Spleen (tissue), 11 donors: Measurements from ENCODE around the gene LRRC57. TPM values are rescaled to one million over a fixed set of nuclear protein-coding genes. Genes with fewer than 3 reads are reported as not detected.

Source experiments
- DNase-seq: peaks from one replicate; pipeline ENCODE4 v3.0.0-alpha.2; 2020
- H3K27ac ChIP-seq, 8 donors: fragments of 200-600 bp; sonication (generic) in 7 of 8; 1 replicate in 4 of 8; 2 replicates in 4 of 8; pipeline versions ENCODE4 v1.5.0 to v1.8.0; 2016 to 2021; ENCODE audit warnings: inconsistent platforms in 4 of 8, mild to moderate bottlenecking in 4 of 8, moderate library complexity in 1 of 8
- H3K27me3 ChIP-seq, 7 donors: fragments of 200-600 bp; sonication (generic) in 6 of 7; replicated peaks in 1 of 7; 1 replicate in 4 of 7; 2 replicates in 3 of 7; pipeline versions ENCODE4 v1.5.0 to v1.8.0; 2016 to 2021; ENCODE audit warnings: inconsistent platforms in 3 of 7, mild to moderate bottlenecking in 1 of 7
- H3K36me3 ChIP-seq, 6 donors: fragments of 200-600 bp; sonication (generic) in 5 of 6; 1 replicate in 4 of 6; 2 replicates in 2 of 6; pipeline versions ENCODE4 v1.5.0 to v1.8.0; 2016 to 2021; ENCODE audit warnings: inconsistent platforms in 2 of 6
- H3K4me1 ChIP-seq, 6 donors: fragments of 200-600 bp; sonication (generic) in 5 of 6; 1 replicate in 3 of 6; 2 replicates in 3 of 6; pipeline versions ENCODE4 v1.5.0 to v1.8.0; 2016 to 2021; ENCODE audit warnings: inconsistent platforms in 3 of 6
- H3K4me3 ChIP-seq, 8 donors: fragments of 200-600 bp; sonication (generic) in 7 of 8; 1 replicate in 4 of 8; 2 replicates in 4 of 8; pipeline versions ENCODE4 v1.5.0 to v1.8.0; 2016 to 2021; ENCODE audit warnings: inconsistent platforms in 4 of 8, mild to moderate bottlenecking in 4 of 8, moderate library complexity in 2 of 8
- H3K9me3 ChIP-seq, 8 donors: fragments of 200-600 bp; sonication (generic) in 7 of 8; 1 replicate in 4 of 8; 2 replicates in 4 of 8; pipeline versions ENCODE4 v1.5.0 to v1.8.0; 2016 to 2021; ENCODE audit warnings: inconsistent platforms in 4 of 8
- POLR2A ChIP-seq, 3 donors: fragments of 450-650 bp; IDR thresholded peaks; one replicate each; pipeline ENCODE4 v1.5.1; 2017; ENCODE audit warnings: antibody characterized with exemption in 3 of 3, mild to moderate bottlenecking in 1 of 3
- POLR2AphosphoS5 ChIP-seq, 3 donors: sonication (generic); formaldehyde crosslinking; IDR thresholded peaks; one replicate each; pipeline ENCODE4 v1.5.1; 2017; ENCODE audit warnings: antibody characterized with exemption in 3 of 3
- WGBS, 5 donors: extraction: QIAGEN DNeasy Blood & Tissue Kit in 3 of 5; methylation state at CpG; one replicate each; pipeline versions ENCODE4 v1.1.5 to v1.1.7; 2013 to 2018; 5-methylcytosine and 5-hydroxymethylcytosine counted together
- intact Hi-C: fragments of 100-400 bp; cut with DNase I; formaldehyde crosslinking; loops from one replicate; pipeline ENCODE4 v1.15.0; 2023; ENCODE audit warnings: low total_unique reads
- polyA plus RNA-seq, 3 donors: library from polyadenylated mRNA; stranded (reverse); fragments of 200-250 nt; gene quantifications; one replicate each; pipeline ENCODE4 v1.2.1, GENCODE V29; 2013
- total RNA-seq, 7 donors: library from RNA; depleted of rRNA in 3 of 7; stranded (reverse); fragments of >200 nt in 3 of 7; fragmentation: NEBNext Ultra II Directional in 4 of 7; extraction: Animal tissue kit (Norgen Biotek cat#: 25700) in 4 of 7; gene quantifications; one replicate each; pipeline versions ENCODE4 v1.1.0 to v1.2.1, GENCODE V29; 2016 to 2021
- TF ChIP-seq, protein P1 (sequence below), 11 experiments: fragments of 200-600 bp in 7 of 11; fragments of 450-650 bp in 4 of 11; sonication (generic) in 4 of 11; IDR thresholded peaks in 8 of 11; conservative IDR thresholded peaks in 3 of 11; 1 replicate in 7 of 11; 2 replicates in 4 of 11; pipeline versions ENCODE4 v1.4.0 to v1.8.0; 2016 to 2021; ENCODE audit warnings: antibody characterized with exemption in 11 of 11, inconsistent platforms in 4 of 11, mild to moderate bottlenecking in 1 of 11
- donor health status: healthy with polysubstance abuse.
- donor health status: DM: no; HTN: no; CAD: no; lungs with moderate emphysema.
- donor health status: DM: no; HTN: no; CAD: no.
- donor health status: Bipolar disorder and iron deficiency.
- donor health status: healthy.
- donor health status: DM: no; HTN: no; CAD: no.
- donor health status: DM: yes; HTN: yes; CAD: no.

Gene LRRC57
- total and polyA plus RNA-seq, 10 donors = 3.9 to 21.4 (median 16.3) TPM

DNA sequence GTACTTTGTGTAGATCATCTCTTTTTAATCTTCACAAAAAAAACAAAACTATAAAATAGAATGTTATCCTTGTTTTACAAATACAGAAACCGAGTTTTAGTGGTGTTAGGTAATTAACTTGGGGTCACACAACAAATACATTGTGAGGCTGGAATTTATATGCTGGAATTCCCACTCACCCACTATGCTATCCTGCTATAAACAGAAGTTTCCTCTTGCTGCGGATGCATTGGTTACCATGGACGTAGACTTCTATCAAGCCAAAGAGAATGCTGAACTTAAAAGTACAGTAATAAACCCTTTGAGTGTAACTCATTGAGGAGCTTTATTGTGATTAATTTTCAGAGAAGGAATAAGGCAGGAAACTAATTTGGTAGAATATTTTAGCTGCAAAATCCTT is 44.0 kb downstream of the LRRC57 start:
- H3K36me3 ChIP-seq = peaks cover 0 to 28% (median 0%) of the 10 kb centered on the region in 6 donors
- peak overlapping the region in 5 of 8 donors; percentile 17 to 62 (median 44) for H3K27ac ChIP-seq
- WGBS, 5 donors = 70 to 79% (median 74%) methylated on average over 3 of the region's 3 CpGs
- H3K27me3 ChIP-seq = no peaks in the 10 kb centered on the region
- intact Hi-C loops = no loop called here
- H3K4me3 ChIP-seq = no peak overlapping the region
- TF ChIP-seq POLR2A (IDR thresholded peaks at IDR 0.05) = no peak
- TF ChIP-seq, protein P1, sequence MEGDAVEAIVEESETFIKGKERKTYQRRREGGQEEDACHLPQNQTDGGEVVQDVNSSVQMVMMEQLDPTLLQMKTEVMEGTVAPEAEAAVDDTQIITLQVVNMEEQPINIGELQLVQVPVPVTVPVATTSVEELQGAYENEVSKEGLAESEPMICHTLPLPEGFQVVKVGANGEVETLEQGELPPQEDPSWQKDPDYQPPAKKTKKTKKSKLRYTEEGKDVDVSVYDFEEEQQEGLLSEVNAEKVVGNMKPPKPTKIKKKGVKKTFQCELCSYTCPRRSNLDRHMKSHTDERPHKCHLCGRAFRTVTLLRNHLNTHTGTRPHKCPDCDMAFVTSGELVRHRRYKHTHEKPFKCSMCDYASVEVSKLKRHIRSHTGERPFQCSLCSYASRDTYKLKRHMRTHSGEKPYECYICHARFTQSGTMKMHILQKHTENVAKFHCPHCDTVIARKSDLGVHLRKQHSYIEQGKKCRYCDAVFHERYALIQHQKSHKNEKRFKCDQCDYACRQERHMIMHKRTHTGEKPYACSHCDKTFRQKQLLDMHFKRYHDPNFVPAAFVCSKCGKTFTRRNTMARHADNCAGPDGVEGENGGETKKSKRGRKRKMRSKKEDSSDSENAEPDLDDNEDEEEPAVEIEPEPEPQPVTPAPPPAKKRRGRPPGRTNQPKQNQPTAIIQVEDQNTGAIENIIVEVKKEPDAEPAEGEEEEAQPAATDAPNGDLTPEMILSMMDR (IDR thresholded peaks at IDR 0.05 in 8 of 11, conservative IDR thresholded peaks at IDR 0.05 in 3 of 11) = no peak
- no peak for TF ChIP-seq POLR2AphosphoS5 (IDR thresholded peaks at IDR 0.05)
- H3K4me1 ChIP-seq = peaks cover 51 to 99% (median 76%) of the 10 kb centered on the region in 6 donors
- no peaks in the 10 kb centered on the region for H3K9me3 ChIP-seq
- DNase-seq = no peak

DNA sequence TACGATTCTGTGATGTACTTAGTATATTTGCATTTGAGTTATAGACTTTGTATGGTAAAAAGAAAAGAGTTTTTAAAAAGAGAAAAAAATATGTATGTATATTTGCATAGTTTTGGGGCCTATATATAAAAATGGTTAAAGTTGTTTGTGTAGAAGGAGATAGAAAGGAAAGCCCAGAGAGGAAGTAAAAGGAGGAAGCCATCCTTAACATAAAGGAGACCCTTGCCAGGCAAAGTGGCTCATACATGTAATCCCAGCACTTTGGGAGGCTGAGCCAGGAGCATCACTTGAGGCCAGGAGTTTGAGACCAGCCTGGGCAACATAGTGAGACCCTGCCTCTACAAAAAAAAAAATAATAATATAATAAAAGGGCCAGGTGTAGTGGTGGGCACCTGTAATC is 44.8 kb downstream of the LRRC57 start:
- no peak for DNase-seq
- peak overlapping the region in 6 of 8 donors; percentile 2 to 67 (median 54) for H3K27ac ChIP-seq
- H3K9me3 ChIP-seq = no peaks in the 10 kb centered on the region
- intact Hi-C loops = no loop called here
- TF ChIP-seq, protein P1 (IDR thresholded peaks at IDR 0.05 in 8 of 11, conservative IDR thresholded peaks at IDR 0.05 in 3 of 11) = no peak
- TF ChIP-seq POLR2AphosphoS5 (IDR thresholded peaks at IDR 0.05) (no peak), POLR2A (IDR thresholded peaks at IDR 0.05) (no peak)
- no peaks in the 10 kb centered on the region for H3K27me3 ChIP-seq
- H3K4me1 ChIP-seq = peaks cover 55 to 99% (median 79%) of the 10 kb centered on the region in 6 donors
- WGBS, 5 donors = 65 to 79% (median 68%) methylated on average over 1 of the region's 1 CpG
- H3K36me3 ChIP-seq = peaks cover 0 to 30% (median 0%) of the 10 kb centered on the region in 6 donors
- no peak overlapping the region for H3K4me3 ChIP-seq

DNA sequence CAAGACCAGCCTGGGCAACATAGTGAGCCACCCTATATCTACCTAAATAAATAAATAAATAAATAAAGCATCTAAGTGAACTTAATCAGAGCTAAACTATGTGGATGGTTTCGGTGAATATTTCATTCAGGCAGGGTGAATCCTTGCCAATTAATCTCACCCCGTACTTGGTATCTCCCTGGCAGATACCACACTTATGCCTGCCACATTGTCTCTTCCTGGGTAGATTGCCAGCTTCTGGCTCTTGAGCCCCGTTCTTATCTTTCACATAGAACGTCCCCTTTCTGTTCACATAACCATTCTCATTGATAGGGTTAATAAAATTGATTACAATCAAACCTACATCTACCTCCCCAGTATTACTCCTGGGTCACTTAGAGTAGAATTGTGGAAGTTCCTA is 46.1 kb downstream of the LRRC57 start:
- H3K4me1 ChIP-seq = peaks cover 60 to 99% (median 82%) of the 10 kb centered on the region in 6 donors
- intact Hi-C loops = no loop called here
- no peaks in the 10 kb centered on the region for H3K9me3 ChIP-seq
- no peak for DNase-seq
- peak overlapping the region in 4 of 8 donors; percentile 52 to 67 (median 59) for H3K27ac ChIP-seq
- TF ChIP-seq, protein P1 (IDR thresholded peaks at IDR 0.05 in 8 of 11, conservative IDR thresholded peaks at IDR 0.05 in 3 of 11) = no peak
- TF ChIP-seq POLR2A (IDR thresholded peaks at IDR 0.05) = no peak
- no peak for TF ChIP-seq POLR2AphosphoS5 (IDR thresholded peaks at IDR 0.05)
- H3K36me3 ChIP-seq = peaks cover 0 to 19% (median 0%) of the 10 kb centered on the region in 6 donors
- H3K4me3 ChIP-seq = no peak overlapping the region
- 72 to 87% (median 78%) methylated on average over 4 of the region's 4 CpGs for WGBS, 5 donors
- H3K27me3 ChIP-seq = no peaks in the 10 kb centered on the region

DNA sequence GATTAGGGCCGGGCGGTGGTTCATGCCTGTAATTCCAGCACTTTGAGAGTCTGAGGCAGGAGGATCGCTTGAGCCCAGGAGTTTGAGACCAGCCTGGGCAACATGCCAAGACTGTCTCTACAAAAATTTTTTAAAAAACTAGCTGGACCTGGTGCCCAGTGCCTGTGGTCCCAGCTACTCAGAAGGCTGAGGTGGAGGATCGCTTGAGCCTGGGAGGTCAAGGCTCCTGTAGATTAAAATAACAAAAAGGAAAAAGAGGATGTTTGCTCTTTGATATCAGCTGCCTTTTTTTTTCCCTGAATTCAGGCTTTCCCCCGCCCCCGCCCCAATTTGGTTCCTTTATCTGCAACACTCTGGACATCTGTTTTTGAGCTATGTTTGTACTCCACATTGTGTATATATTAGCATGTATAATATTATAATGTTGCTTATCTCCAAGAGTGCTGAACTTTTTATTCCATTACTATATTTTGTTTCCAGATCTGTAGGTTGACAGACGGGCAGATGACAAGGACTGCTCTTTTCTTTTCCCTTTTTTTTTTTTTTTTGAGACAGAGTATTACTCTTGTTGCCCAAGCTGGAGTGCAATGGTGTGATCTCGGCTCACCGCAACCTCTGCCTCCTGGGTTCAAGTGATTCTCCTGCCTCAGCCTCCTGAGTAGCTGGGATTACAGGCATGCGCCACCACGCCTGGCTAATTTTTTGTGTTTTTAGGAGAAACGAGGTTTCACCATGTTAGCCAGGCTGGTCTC is 48.6 kb downstream of the LRRC57 start:
- Histone ChIP-seq H3K4me3 (peak overlapping the region in 1 of 8 donors; percentile 2), H3K36me3 (peaks cover 0 to 7% (median 0%) of the 10 kb centered on the region in 6 donors), H3K27ac (peak overlapping the region in 7 of 8 donors; percentile 44 to 96 (median 59)), H3K4me1 (peaks cover 72 to 97% (median 91%) of the 10 kb centered on the region in 6 donors), H3K27me3 (no peaks in the 10 kb centered on the region), H3K9me3 (no peaks in the 10 kb centered on the region)
- intact Hi-C loops = no loop called here
- 61 to 74% (median 67%) methylated on average over 12 of the region's 12 CpGs for WGBS, 5 donors
- no peak for DNase-seq
- TF ChIP-seq, protein P1 (IDR thresholded peaks at IDR 0.05 in 8 of 11, conservative IDR thresholded peaks at IDR 0.05 in 3 of 11) = no peak
